Vagina (tissue), 2 donors: ENCODE measurements around the gene TPGS2. TPM values are rescaled to one million over a fixed set of nuclear protein-coding genes. Genes with fewer than 3 reads are reported as not detected.

ENCODE experiments used
- DNase-seq, 2 donors: peaks; one replicate each; pipeline ENCODE4 v3.0.0-alpha.2; 2017; ENCODE audit errors: extremely low spot score in 2 of 2
- H3K27ac ChIP-seq: fragments of 200-600 bp; sonication (generic); one replicate; pipeline ENCODE4 v1.5.1; 2019
- H3K27me3 ChIP-seq: fragments of 200-600 bp; sonication (generic); one replicate; pipeline ENCODE4 v1.5.1; 2019
- H3K36me3 ChIP-seq, 2 donors: fragments of 200-600 bp; sonication (generic); one replicate each; pipeline ENCODE4 v1.5.1; 2017 to 2019
- H3K4me1 ChIP-seq: fragments of 200-600 bp; sonication (generic); one replicate; pipeline ENCODE4 v1.5.1; 2019
- H3K4me3 ChIP-seq, 2 donors: fragments of 200-600 bp; sonication (generic); 1 replicate in 1 of 2; 2 replicates in 1 of 2; pipeline ENCODE4 v1.5.1; 2016 to 2019
- H3K9me3 ChIP-seq: fragments of 200-600 bp; sonication (generic); one replicate; pipeline ENCODE4 v1.5.1; 2019
- CTCF ChIP-seq, 3 experiments: fragments of 450-650 bp in 2 of 3; fragments of 200-600 bp in 1 of 3; sonication (generic) in 1 of 3; IDR thresholded peaks; one replicate each; pipeline ENCODE4 v1.5.1; 2017 to 2019; ENCODE audit warnings: antibody characterized with exemption in 3 of 3, mild to moderate bottlenecking in 2 of 3, moderate library complexity in 2 of 3
- POLR2A ChIP-seq, 2 donors: fragments of 450-650 bp; IDR thresholded peaks; one replicate each; pipeline ENCODE4 v1.6.1; 2017; ENCODE audit warnings: antibody characterized with exemption in 2 of 2, mild to moderate bottlenecking in 2 of 2, moderate library complexity in 2 of 2
- POLR2AphosphoS5 ChIP-seq, 2 donors: sonication (generic); formaldehyde crosslinking; IDR thresholded peaks; one replicate each; pipeline ENCODE4 v1.9.0; 2017; ENCODE audit warnings: antibody characterized with exemption in 2 of 2, mild to moderate bottlenecking in 2 of 2, low read depth in 1 of 2; ENCODE audit not compliant: insufficient read depth in 1 of 2
- intact Hi-C: fragments of 100-400 bp; cut with DNase I; formaldehyde crosslinking; loops from one replicate; pipeline ENCODE4 v1.15.1; 2023
- total RNA-seq: library from RNA; depleted of rRNA; stranded (reverse); fragments of >200 nt; gene quantifications from one replicate; pipeline ENCODE4 v1.2.3, GENCODE V29; 2016

Gene TPGS2
- total RNA-seq, 1 donor from 2014 or later, result 171 TPM

GRCh38 chr18:36771245-36771644 is 57.6 kb downstream of the TPGS2 start:
- H3K36me3 ChIP-seq, result no peaks in the 10 kb centered on the region
- H3K27me3 ChIP-seq, result no peaks in the 10 kb centered on the region
- no peak for DNase-seq
- no peaks in the 10 kb centered on the region for H3K4me1 ChIP-seq
- TF ChIP-seq CTCF (IDR thresholded peaks at IDR 0.05) (no peak), POLR2A (IDR thresholded peaks at IDR 0.05) (no peak), POLR2AphosphoS5 (IDR thresholded peaks at IDR 0.05; ENCODE audit: insufficient read depth in 1 of 2, low read depth in 1 of 2) (no peak)
- no peak overlapping the region for H3K27ac ChIP-seq
- H3K9me3 ChIP-seq, result no peaks in the 10 kb centered on the region
- no peak overlapping the region for H3K4me3 ChIP-seq
- intact Hi-C loops, result no loop called here

GRCh38 chr18:36770315-36770946 is 58.4 kb downstream of the TPGS2 start:
- no peak for TF ChIP-seq CTCF (IDR thresholded peaks at IDR 0.05)
- TF ChIP-seq POLR2A (IDR thresholded peaks at IDR 0.05), result no peak
- no peak for TF ChIP-seq POLR2AphosphoS5 (IDR thresholded peaks at IDR 0.05; ENCODE audit: insufficient read depth in 1 of 2, low read depth in 1 of 2)
- intact Hi-C loops, result no loop called here
- H3K4me3 ChIP-seq, result no peak overlapping the region

GRCh38 chr18:36769611-36770314 is 59.0 kb downstream of the TPGS2 start:
- H3K4me1 ChIP-seq, result no peaks in the 10 kb centered on the region
- H3K27ac ChIP-seq, result no peak overlapping the region
- H3K9me3 ChIP-seq, result no peaks in the 10 kb centered on the region
- no peak for DNase-seq
- H3K36me3 ChIP-seq, result no peaks in the 10 kb centered on the region
- no peaks in the 10 kb centered on the region for H3K27me3 ChIP-seq
- H3K4me3 ChIP-seq, result no peak overlapping the region
- TF ChIP-seq POLR2AphosphoS5 (IDR thresholded peaks at IDR 0.05; ENCODE audit: insufficient read depth in 1 of 2, low read depth in 1 of 2), result no peak
- no peak for TF ChIP-seq CTCF (IDR thresholded peaks at IDR 0.05)
- TF ChIP-seq POLR2A (IDR thresholded peaks at IDR 0.05), result no peak
- intact Hi-C loops, result no loop called here

More at GRCh38 chr18:36770315-36770946, 58.4 kb downstream of the TPGS2 start:
- Histone ChIP-seq H3K27me3 (no peaks in the 10 kb centered on the region), H3K27ac (no peak overlapping the region), H3K36me3 (no peaks in the 10 kb centered on the region), H3K4me1 (no peaks in the 10 kb centered on the region), H3K9me3 (no peaks in the 10 kb centered on the region)
- DNase-seq, result no peak

- no peak for DNase-seq
- intact Hi-C loops, result no loop called here
These were observed 59.6 kb downstream of the TPGS2 start for GRCh38 chr18:36769172-36769571.

More at GRCh38 chr18:36769172-36769571, 59.6 kb downstream of the TPGS2 start:
- no peaks in the 10 kb centered on the region for H3K4me1 ChIP-seq
- no peak for TF ChIP-seq CTCF (IDR thresholded peaks at IDR 0.05)
- no peak for TF ChIP-seq POLR2AphosphoS5 (IDR thresholded peaks at IDR 0.05; ENCODE audit: insufficient read depth in 1 of 2, low read depth in 1 of 2)
- no peak for TF ChIP-seq POLR2A (IDR thresholded peaks at IDR 0.05)
- H3K9me3 ChIP-seq, result no peaks in the 10 kb centered on the region
- H3K27me3 ChIP-seq, result no peaks in the 10 kb centered on the region
- no peaks in the 10 kb centered on the region for H3K36me3 ChIP-seq
- H3K27ac ChIP-seq, result no peak overlapping the region
- H3K4me3 ChIP-seq, result no peak overlapping the region
